ENCODE data around the gene GNS.

The GNS gene

DNA sequence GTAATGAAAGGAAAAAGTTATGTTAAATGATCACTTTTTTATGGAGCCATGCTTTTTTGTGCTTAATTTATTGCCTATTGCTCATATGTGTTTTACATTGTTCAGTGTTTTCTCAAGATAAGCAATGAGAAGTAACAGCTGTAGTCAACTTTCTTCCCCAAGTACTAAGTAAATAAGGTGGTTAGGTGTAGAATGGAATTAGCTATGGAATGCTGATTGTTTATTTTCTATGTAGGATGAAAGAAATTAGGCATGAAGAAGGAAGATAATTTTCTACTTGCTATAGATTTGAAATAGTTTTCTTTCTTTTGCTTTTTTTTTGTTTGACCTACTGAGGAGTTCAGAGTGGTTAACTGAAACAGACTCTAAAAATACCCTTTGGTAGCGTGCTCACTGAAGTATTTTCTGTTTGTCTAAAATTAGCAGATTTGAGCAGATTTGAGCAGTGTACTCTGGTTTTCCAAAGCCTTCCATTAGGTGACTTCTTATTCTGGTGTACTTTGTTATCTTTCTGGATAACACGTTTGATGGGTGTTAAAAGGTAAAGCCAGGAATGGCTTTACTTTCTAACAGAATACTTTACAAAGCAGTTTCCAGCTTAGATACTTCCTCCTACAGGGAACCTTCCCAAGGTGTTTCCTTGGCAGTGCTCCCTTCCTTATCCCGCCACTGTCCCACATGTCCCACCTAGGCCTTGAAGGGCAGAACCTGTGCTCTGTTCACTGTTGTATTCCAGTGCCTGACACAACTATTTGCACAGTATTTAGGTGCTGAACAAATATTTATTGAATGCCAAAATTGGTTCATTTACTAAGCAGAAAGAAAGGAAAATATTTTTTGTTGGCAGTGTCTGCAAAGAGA is 92.9 kb downstream of the GNS start:
- H3K36me3 ChIP-seq (ENCODE audit: control insufficient read depth in 4 of 4, insufficient read depth in 4 of 4, low read length in 3 of 4): no peaks in the 10 kb centered on the region
- no peaks in the 10 kb centered on the region for H3K9me3 ChIP-seq (ENCODE audit: control extremely low read depth in 1 of 5, control insufficient read depth in 4 of 5, insufficient read depth in 2 of 5, low read depth in 1 of 5, low read length in 4 of 5)
- no peak for DNase-seq
- no peak overlapping the region for H3K4me3 ChIP-seq (ENCODE audit: control insufficient read depth in 1 of 7, extremely low read depth in 1 of 7, insufficient read depth in 4 of 7, low read depth in 2 of 7, low read length in 6 of 7)
- peaks cover 19 to 58% (median 49%) of the 10 kb centered on the region in 4 experiments for H3K4me1 ChIP-seq (ENCODE audit: control extremely low read depth in 1 of 4, control insufficient read depth in 4 of 4, insufficient read depth in 4 of 4, low read length in 3 of 4)
- 63% methylated on average over 1 of the region's 3 CpGs for WGBS (ENCODE audit: insufficient coverage)
- no peaks in the 10 kb centered on the region for H3K27me3 ChIP-seq (replicated peaks in 2 of 5; ENCODE audit: control insufficient read depth in 4 of 5, insufficient read depth in 5 of 5, low read length in 4 of 5)
- peak overlapping the region in 1 of 2 experiments; percentile 27 for H3K27ac ChIP-seq (ENCODE audit: insufficient read depth in 1 of 2, low read depth in 1 of 2, low read length in 2 of 2, poor library complexity in 1 of 2, severe bottlenecking in 2 of 2)
- ChIA-PET POLR2A (interaction anchor here (0.7 kb wide), 1 partner anchor 21 kb away, joined by 5 read pairs; no protein-coding TSS in a partner anchor), CTCF (interaction anchor here (1.4 kb wide), 1 partner anchor 13 kb away, joined by 3 read pairs; no protein-coding TSS in a partner anchor)

DNA sequence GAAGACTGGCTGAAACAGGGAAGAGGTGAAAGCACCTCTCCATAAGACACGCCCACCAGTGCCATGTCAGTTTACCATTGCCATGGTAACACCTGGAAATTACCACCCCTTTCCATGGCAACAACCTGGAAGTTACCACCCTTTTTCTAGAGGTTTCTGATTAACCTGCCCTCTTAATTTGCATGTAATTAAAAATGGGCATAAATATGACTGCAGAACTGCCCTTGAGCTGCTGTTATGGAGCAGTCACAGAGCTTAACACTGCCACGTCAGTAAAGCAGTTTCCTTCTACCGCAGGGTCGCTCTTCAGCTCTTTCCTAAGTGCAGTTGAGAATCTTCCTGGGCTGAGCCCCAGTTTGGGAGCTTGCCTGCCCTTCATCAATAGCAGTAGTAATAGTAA is 93.7 kb downstream of the GNS start:
- POLR2A ChIA-PET: interaction anchor here (0.7 kb wide), 1 partner anchor 21 kb away, joined by 5 read pairs; no protein-coding TSS in a partner anchor
- DNase-seq: peak in 2 of 3 donors; percentile 48 to 64
- WGBS (ENCODE audit: insufficient coverage): 87% methylated on average over 4 of the region's 4 CpGs
- no peak overlapping the region for H3K4me3 ChIP-seq (ENCODE audit: control insufficient read depth in 1 of 7, extremely low read depth in 1 of 7, insufficient read depth in 4 of 7, low read depth in 2 of 7, low read length in 6 of 7)
- no peaks in the 10 kb centered on the region for H3K27me3 ChIP-seq (replicated peaks in 2 of 5; ENCODE audit: control insufficient read depth in 4 of 5, insufficient read depth in 5 of 5, low read length in 4 of 5)
- H3K36me3 ChIP-seq (ENCODE audit: control insufficient read depth in 4 of 4, insufficient read depth in 4 of 4, low read length in 3 of 4): no peaks in the 10 kb centered on the region
- no peaks in the 10 kb centered on the region for H3K9me3 ChIP-seq (ENCODE audit: control extremely low read depth in 1 of 5, control insufficient read depth in 4 of 5, insufficient read depth in 2 of 5, low read depth in 1 of 5, low read length in 4 of 5)
- CTCF ChIA-PET: interaction anchor here (1.4 kb wide), 1 partner anchor 12 kb away, joined by 3 read pairs; no protein-coding TSS in a partner anchor
- H3K27ac ChIP-seq (ENCODE audit: insufficient read depth in 1 of 2, low read depth in 1 of 2, low read length in 2 of 2, poor library complexity in 1 of 2, severe bottlenecking in 2 of 2): peak overlapping the region in 1 of 2 experiments; percentile 27
- peaks cover 12 to 51% (median 42%) of the 10 kb centered on the region in 4 experiments for H3K4me1 ChIP-seq (ENCODE audit: control extremely low read depth in 1 of 4, control insufficient read depth in 4 of 4, insufficient read depth in 4 of 4, low read length in 3 of 4)
